HEK293 (cell line): ENCODE results near the gene TAF6L.
A peak's percentile ranks its signal among the peaks of the same experiment; 100 is the strongest.

Experiments
- BCL6B ChIP-seq: fragments of 450-650 bp; formaldehyde crosslinking; IDR thresholded peaks from 2 replicates; pipeline ENCODE4 v1.5.1; 2017; ENCODE audit warnings: missing biosample characterization, missing genetic modification characterization
- ELK4 ChIP-seq: IDR thresholded peaks from 2 replicates; pipeline ENCODE4 v1.6.1; 2011; ENCODE audit warnings: mild to moderate bottlenecking, low read depth, low read length, borderline replicate concordance
- GLIS2 ChIP-seq: fragments of 450-650 bp; formaldehyde crosslinking; IDR thresholded peaks from 2 replicates; pipeline ENCODE4 v1.5.1; 2016; ENCODE audit warnings: missing biosample characterization, missing genetic modification characterization
- KLF10 ChIP-seq: fragments of 450-650 bp; IDR thresholded peaks from 2 replicates; pipeline ENCODE4 v1.5.1; 2018; ENCODE audit warnings: missing biosample characterization, mild to moderate bottlenecking, missing genetic modification characterization
- PBX3 ChIP-seq: sonication (generic); formaldehyde crosslinking; IDR thresholded peaks from 2 replicates; pipeline ENCODE4 v1.8.1; 2022; ENCODE audit warnings: mild to moderate bottlenecking, moderate library complexity, missing genetic modification reagents
- PRDM4 ChIP-seq: fragments of 450-650 bp; formaldehyde crosslinking; IDR thresholded peaks from 2 replicates; pipeline ENCODE4 v1.5.1; 2017; ENCODE audit warnings: missing biosample characterization, missing genetic modification characterization
- SP2 ChIP-seq: fragments of 450-650 bp; formaldehyde crosslinking; IDR thresholded peaks from 2 replicates; pipeline ENCODE4 v1.5.1; 2016; ENCODE audit warnings: missing biosample characterization, missing genetic modification characterization
- SP3 ChIP-seq: fragments of 450-650 bp; formaldehyde crosslinking; IDR thresholded peaks from 2 replicates; pipeline ENCODE4 v1.5.1; 2016; ENCODE audit warnings: missing biosample characterization, missing genetic modification characterization
- TCF7L2 ChIP-seq: IDR thresholded peaks from 2 replicates; pipeline ENCODE4 v1.6.1; 2011; ENCODE audit warnings: low read depth, mild to moderate bottlenecking, inconsistent platforms, low read length, moderate library complexity, borderline replicate concordance
- TRIM28 ChIP-seq: IDR thresholded peaks from 2 replicates; pipeline ENCODE4 v1.6.1; 2011; ENCODE audit warnings: low read length, control low read depth, borderline replicate concordance
- TSHZ1 ChIP-seq: fragments of 450-650 bp; formaldehyde crosslinking; IDR thresholded peaks from 2 replicates; pipeline ENCODE4 v1.5.1; 2016; ENCODE audit warnings: missing biosample characterization, missing genetic modification characterization, borderline replicate concordance
- YY1 ChIP-seq: fragments of 450-650 bp; formaldehyde crosslinking; IDR thresholded peaks from 2 replicates; pipeline ENCODE4 v1.5.1; 2018; ENCODE audit warnings: missing biosample characterization, missing genetic modification characterization
- ZBTB49 ChIP-seq: fragments of 450-650 bp; formaldehyde crosslinking; IDR thresholded peaks from 2 replicates; pipeline ENCODE4 v1.5.1; 2016; ENCODE audit warnings: missing biosample characterization, missing genetic modification characterization, low read depth
- ZBTB8A ChIP-seq: fragments of 450-650 bp; formaldehyde crosslinking; IDR thresholded peaks from 2 replicates; pipeline ENCODE4 v1.5.1; 2016; ENCODE audit warnings: missing biosample characterization, missing genetic modification characterization
- ZEB2 ChIP-seq: fragments of 450-650 bp; formaldehyde crosslinking; IDR thresholded peaks from 2 replicates; pipeline ENCODE4 v1.5.1; 2016; ENCODE audit warnings: missing biosample characterization, missing genetic modification characterization
- ZNF114 ChIP-seq: fragments of 450-650 bp; formaldehyde crosslinking; IDR thresholded peaks from 2 replicates; pipeline ENCODE4 v1.5.0; 2017; ENCODE audit warnings: missing biosample characterization, missing genetic modification characterization
- ZNF121 ChIP-seq: fragments of 450-650 bp; formaldehyde crosslinking; IDR thresholded peaks from 2 replicates; pipeline ENCODE4 v1.5.1; 2016; ENCODE audit warnings: missing biosample characterization, missing genetic modification characterization
- ZNF157 ChIP-seq: fragments of 450-650 bp; formaldehyde crosslinking; IDR thresholded peaks from 2 replicates; pipeline ENCODE4 v1.5.1; 2016; ENCODE audit warnings: missing biosample characterization, missing genetic modification characterization
- ZNF16 ChIP-seq: fragments of 450-650 bp; formaldehyde crosslinking; IDR thresholded peaks from 2 replicates; pipeline ENCODE4 v1.5.1; 2016; ENCODE audit warnings: low read depth, missing biosample characterization, missing genetic modification characterization
- ZNF174 ChIP-seq: fragments of 450-650 bp; formaldehyde crosslinking; IDR thresholded peaks from 2 replicates; pipeline ENCODE4 v1.5.0; 2017; ENCODE audit warnings: missing biosample characterization, mild to moderate bottlenecking, missing genetic modification characterization
- ZNF354C ChIP-seq: fragments of 450-650 bp; formaldehyde crosslinking; IDR thresholded peaks from 2 replicates; pipeline ENCODE4 v1.5.1; 2016; ENCODE audit warnings: missing biosample characterization, missing genetic modification characterization, low read depth, borderline replicate concordance
- ZNF521 ChIP-seq: fragments of 450-650 bp; formaldehyde crosslinking; IDR thresholded peaks from 2 replicates; pipeline ENCODE4 v1.5.1; 2017; ENCODE audit warnings: missing biosample characterization, mild to moderate bottlenecking, missing genetic modification characterization
- ZNF639 ChIP-seq: fragments of 450-650 bp; formaldehyde crosslinking; IDR thresholded peaks from 2 replicates; pipeline ENCODE4 v1.5.1; 2016; ENCODE audit warnings: missing biosample characterization, missing genetic modification characterization
- ZNF658 ChIP-seq: fragments of 450-650 bp; formaldehyde crosslinking; IDR thresholded peaks from 2 replicates; pipeline ENCODE4; 2016; ENCODE audit warnings: missing biosample characterization, missing genetic modification characterization
- ZNF677 ChIP-seq: fragments of 450-650 bp; IDR thresholded peaks from 2 replicates; pipeline ENCODE4 v1.5.0; 2018; ENCODE audit warnings: missing biosample characterization, mild to moderate bottlenecking, missing genetic modification characterization, moderate library complexity
- ZNF843 ChIP-seq: fragments of 450-650 bp; formaldehyde crosslinking; IDR thresholded peaks from 2 replicates; pipeline ENCODE4 v1.5.1; 2016; ENCODE audit warnings: missing biosample characterization, missing genetic modification characterization

TAF6L gene

GRCh38 chr11:62831520-62832335, 60.5 kb downstream of the TAF6L start, which contains the start of gene STX5 (continued):
- no peak for TF ChIP-seq BCL6B
- no peak for TF ChIP-seq ZNF658 (tag by site-specific recombination)
- no peak for TF ChIP-seq ZNF114 (tag by site-specific recombination)
- no peak for TF ChIP-seq ELK4
- TF ChIP-seq ZNF121 (tag by site-specific recombination) = no peak
- TF ChIP-seq ZBTB49 (tag by site-specific recombination) = no peak
- TF ChIP-seq ZBTB8A (tag by site-specific recombination) = peak; percentile 58; the same call in 1 of the 2 replicates
- TF ChIP-seq ZNF843 (tag by site-specific recombination) = 0 out of 2 replicates have a peak, but pooled peaks have one; percentile 5
- no peak for TF ChIP-seq ZNF677 (tag by site-specific recombination)
- TF ChIP-seq ZNF16 (tag by site-specific recombination) = no peak
- peak; percentile 92; the same call in 1 of the 2 replicates for TF ChIP-seq PBX3 (CRISPR knock-in tag)
- no peak for TF ChIP-seq YY1
- peak; percentile 78; the same call in 1 of the 2 replicates for TF ChIP-seq KLF10
- peak; percentile 88 for TF ChIP-seq SP3 (tag by site-specific recombination)
- peak; percentile 91 for TF ChIP-seq SP2
- TF ChIP-seq ZNF521 (tag by site-specific recombination) = no peak
- TF ChIP-seq ZNF174 = no peak
- no peak for TF ChIP-seq TSHZ1 (tag by site-specific recombination)
- TF ChIP-seq GLIS2 (tag by site-specific recombination) = peak; percentile 64
- peak; percentile 95 for TF ChIP-seq ZEB2 (tag by site-specific recombination)
- no peak for TF ChIP-seq ZNF639
- no peak for TF ChIP-seq ZNF354C (tag by site-specific recombination)
- TF ChIP-seq TCF7L2 = no peak
- no peak for TF ChIP-seq PRDM4 (tag by site-specific recombination)
- TF ChIP-seq TRIM28 = no peak
- no peak for TF ChIP-seq ZNF157 (tag by site-specific recombination)
